H1 (cell line): ENCODE results near the gene HIVEP2. TPM values are rescaled to one million over a fixed set of nuclear protein-coding genes. Genes with fewer than 3 reads are reported as not detected.

Experiments used
- CTCF ChIA-PET: fragments of 300-600 bp; sonication (Branson Sonifier 250); formaldehyde crosslinking; loops from one replicate; lab custom pipeline; 2021; ENCODE audit not compliant: partially characterized antibody; lab: Charles Lee
- POLR2A ChIA-PET: fragments of 300-600 bp; sonication (Branson Sonifier 250); formaldehyde crosslinking; loops from one replicate; lab custom pipeline; 2021; ENCODE audit warnings: inconsistent platforms; ENCODE audit not compliant: partially characterized antibody; lab: Charles Lee
- DNase-seq, 2 experiments: peaks; one replicate each; pipeline versions ENCODE4 v3.0.0 to v3.0.0-alpha.2; 2010 to 2022; ENCODE audit warnings: low spot score in 2 of 2, low read depth in 1 of 2, mixed read lengths in 1 of 2
- FAIRE-seq: peaks from 2 replicates; lab custom pipeline; 2011; peaks lifted over from hg19 to GRCh38; lab: Jason Lieb, UNC
- H2AFZ ChIP-seq: 2 replicates; pipeline ENCODE4 v1.8.1; 2012; ENCODE audit warnings: low read length, inconsistent platforms
- H2AK5ac ChIP-seq: 2 replicates; pipeline ENCODE4 v1.6.1; 2013; ENCODE audit warnings: low read depth, low read length
- H2BK120ac ChIP-seq: replicated peaks from 2 replicates; pipeline ENCODE3; 2013; ENCODE audit warnings: low read depth, low read length, inconsistent platforms
- H2BK12ac ChIP-seq: 2 replicates; pipeline ENCODE4 v1.6.1; 2013; ENCODE audit warnings: low read depth, low read length
- H2BK15ac ChIP-seq: 2 replicates; pipeline ENCODE4 v1.6.1; 2013; ENCODE audit warnings: low read length
- H2BK20ac ChIP-seq: 2 replicates; pipeline ENCODE4 v1.6.1; 2013; ENCODE audit warnings: low read length
- H2BK5ac ChIP-seq: 2 replicates; pipeline ENCODE4 v1.6.1; 2013; ENCODE audit warnings: low read depth, low read length
- H3K14ac ChIP-seq: 2 replicates; pipeline ENCODE4 v1.6.1; 2013; ENCODE audit warnings: inconsistent platforms; ENCODE audit not compliant: insufficient read length
- H3K18ac ChIP-seq: 2 replicates; pipeline ENCODE4 v1.6.1; 2013; ENCODE audit warnings: low read length; ENCODE audit errors: extremely low read depth
- H3K23ac ChIP-seq: 2 replicates; pipeline ENCODE4 v1.6.1; 2013; ENCODE audit warnings: inconsistent platforms; ENCODE audit not compliant: insufficient read length
- H3K23me2 ChIP-seq: 2 replicates; pipeline ENCODE4 v1.6.1; 2013; ENCODE audit warnings: low read depth, low read length
- H3K27ac ChIP-seq: 2 replicates; pipeline ENCODE4 v1.6.1; 2011; ENCODE audit warnings: low read depth, low read length, inconsistent platforms
- H3K27me3 ChIP-seq, 4 experiments: replicated peaks in 1 of 4; 1 replicate in 1 of 4; 2 replicates in 3 of 4; pipeline versions ENCODE4 v1.6.1 to v1.8.1; 2011 to 2013; ENCODE audit warnings: low read length in 3 of 4, mild to moderate bottlenecking in 3 of 4, inconsistent platforms in 2 of 4, mixed read lengths in 2 of 4, moderate library complexity in 1 of 4; ENCODE audit not compliant: control insufficient read depth in 3 of 4, insufficient read depth in 3 of 4; ENCODE audit errors: extremely low read depth in 1 of 4
- H3K36me3 ChIP-seq, 4 experiments: 2 replicates each; pipeline versions ENCODE4 v1.6.1 to v1.8.1; 2011 to 2013; ENCODE audit warnings: mild to moderate bottlenecking in 4 of 4, low read length in 3 of 4, moderate library complexity in 2 of 4, control low read depth in 1 of 4, inconsistent platforms in 1 of 4; ENCODE audit not compliant: insufficient read depth in 4 of 4, control insufficient read depth in 2 of 4
- H3K4ac ChIP-seq: replicated peaks from 2 replicates; pipeline ENCODE3; 2013; ENCODE audit warnings: low read length, low read depth, mixed read lengths, inconsistent platforms; ENCODE audit not compliant: insufficient read length
- H3K4me1 ChIP-seq, 4 experiments: replicated peaks in 1 of 4; 1 replicate in 1 of 4; 2 replicates in 3 of 4; pipeline versions ENCODE4 v1.6.1 to v1.8.1; 2011 to 2013; ENCODE audit warnings: low read length in 3 of 4, inconsistent platforms in 2 of 4, mixed read lengths in 1 of 4; ENCODE audit not compliant: insufficient read depth in 4 of 4, control insufficient read depth in 3 of 4
- H3K4me2 ChIP-seq, 2 experiments: 2 replicates each; pipeline versions ENCODE4 v1.6.1 to v1.8.1; 2011 to 2013; ENCODE audit warnings: low read depth in 2 of 2, low read length in 2 of 2, control low read depth in 1 of 2, inconsistent platforms in 1 of 2, mild to moderate bottlenecking in 1 of 2; ENCODE audit not compliant: insufficient read depth in 1 of 2
- H3K4me3 ChIP-seq, 4 experiments: fragments of 200-600, 300-600 bp in 1 of 4; sonication (generic), shearing (Covaris generic), sonication (Bioruptor Twin) in 1 of 4; 2 replicates each; pipeline versions ENCODE4 v1.5.1 to v1.8.1; 2011 to 2016; ENCODE audit warnings: low read length in 4 of 4, low read depth in 3 of 4, control low read depth in 2 of 4, inconsistent platforms in 2 of 4, mild to moderate bottlenecking in 2 of 4, mixed read lengths in 1 of 4, moderate library complexity in 1 of 4; ENCODE audit not compliant: insufficient read depth in 2 of 4; ENCODE audit errors: extremely low read depth in 1 of 4
- H3K56ac ChIP-seq: replicated peaks from 2 replicates; pipeline ENCODE3; 2013; ENCODE audit warnings: low read depth, mild to moderate bottlenecking, mixed read lengths, low read length, inconsistent platforms; ENCODE audit not compliant: insufficient read length
- H3K79me1 ChIP-seq: 2 replicates; pipeline ENCODE4 v1.6.1; 2013; ENCODE audit warnings: low read depth, low read length, control low read depth
- H3K79me2 ChIP-seq, 2 experiments: 2 replicates each; pipeline versions ENCODE4 v1.6.1 to v1.8.1; 2012 to 2013; ENCODE audit warnings: low read length in 2 of 2, mild to moderate bottlenecking in 2 of 2, inconsistent platforms in 1 of 2; ENCODE audit not compliant: insufficient read depth in 2 of 2, control insufficient read depth in 1 of 2
- H3K9ac ChIP-seq, 4 experiments: replicated peaks in 1 of 4; 1 replicate in 1 of 4; 2 replicates in 3 of 4; pipeline versions ENCODE4 v1.6.1 to v1.8.1; 2011 to 2013; ENCODE audit warnings: low read depth in 3 of 4, low read length in 3 of 4, control low read depth in 2 of 4, mild to moderate bottlenecking in 2 of 4, moderate library complexity in 2 of 4, inconsistent platforms in 1 of 4; ENCODE audit errors: extremely low read depth in 1 of 4
- H3K9me3 ChIP-seq, 2 experiments: 2 replicates each; pipeline versions ENCODE4 v1.6.1 to v1.8.1; 2012 to 2013; ENCODE audit warnings: mild to moderate bottlenecking in 2 of 2, moderate library complexity in 2 of 2, control low read depth in 1 of 2, inconsistent platforms in 1 of 2, low read depth in 1 of 2, low read length in 1 of 2, mixed read lengths in 1 of 2; ENCODE audit not compliant: insufficient read depth in 2 of 2
- H4K20me1 ChIP-seq, 2 experiments: replicated peaks in 1 of 2; 2 replicates each; pipeline versions ENCODE3 to v1.8.1; 2011 to 2013; ENCODE audit warnings: inconsistent platforms in 2 of 2, low read length in 2 of 2, mild to moderate bottlenecking in 1 of 2; ENCODE audit not compliant: insufficient read depth in 2 of 2, control insufficient read depth in 1 of 2
- H4K5ac ChIP-seq: 2 replicates; pipeline ENCODE4 v1.6.1; 2013; ENCODE audit warnings: low read length, low read depth, mixed read lengths, inconsistent platforms; ENCODE audit not compliant: insufficient read length
- H4K8ac ChIP-seq: 2 replicates; pipeline ENCODE4 v1.8.0; 2013; ENCODE audit warnings: mild to moderate bottlenecking, moderate library complexity, low read length, inconsistent platforms; ENCODE audit not compliant: insufficient read depth; ENCODE audit errors: extremely low read depth
- H4K91ac ChIP-seq: replicated peaks from 2 replicates; pipeline ENCODE3; 2013; ENCODE audit warnings: low read length, mixed read lengths, inconsistent platforms; ENCODE audit not compliant: insufficient read length
- ASH2L ChIP-seq: fragments of 200-600, 300-600 bp; sonication (generic); IDR thresholded peaks from one replicate; pipeline ENCODE4 v1.7.1; 2017; ENCODE audit warnings: low read length
- ATF3 ChIP-seq: IDR thresholded peaks from 2 replicates; pipeline ENCODE4 v1.6.1; 2011; ENCODE audit warnings: low read depth, mild to moderate bottlenecking, low read length; ENCODE audit not compliant: insufficient read depth
- BRCA1 ChIP-seq: IDR thresholded peaks from 2 replicates; pipeline ENCODE4 v1.6.1; 2012; ENCODE audit warnings: low read depth, low read length, improper control_type of control experiment
- CEBPB ChIP-seq: IDR thresholded peaks from 2 replicates; pipeline ENCODE4 v1.6.1; 2012; ENCODE audit warnings: low read depth, low read length
- HDAC2 ChIP-seq, 2 experiments: fragments of 300-600 bp in 1 of 2; sonication (generic) in 1 of 2; IDR thresholded peaks; 2 replicates each; pipeline ENCODE4 v1.6.1; 2011 to 2012; ENCODE audit warnings: low read depth in 2 of 2, low read length in 2 of 2, mild to moderate bottlenecking in 2 of 2, moderate library complexity in 2 of 2, borderline replicate concordance in 1 of 2, inconsistent platforms in 1 of 2
- KDM5A ChIP-seq: fragments of 200-600 bp; IDR thresholded peaks from 2 replicates; pipeline ENCODE4 v1.7.1; 2012; ENCODE audit warnings: mild to moderate bottlenecking, low read length, inconsistent platforms, mixed read lengths
- POLR2AphosphoS5 ChIP-seq: IDR thresholded peaks from 2 replicates; pipeline ENCODE4 v1.6.1; 2011; ENCODE audit warnings: low read depth, low read length
- RAD21 ChIP-seq, 2 experiments: IDR thresholded peaks in 1 of 2; conservative IDR thresholded peaks in 1 of 2; 2 replicates each; pipeline ENCODE4 v1.6.1; 2011; ENCODE audit warnings: low read depth in 2 of 2, low read length in 2 of 2, improper control_type of control experiment in 1 of 2, inconsistent platforms in 1 of 2, mild to moderate bottlenecking in 1 of 2, moderate library complexity in 1 of 2
- RFX5 ChIP-seq: IDR thresholded peaks from 2 replicates; pipeline ENCODE4 v1.6.1; 2011; ENCODE audit warnings: low read depth, low read length, improper control_type of control experiment, borderline replicate concordance
- TEAD4 ChIP-seq: IDR thresholded peaks from 2 replicates; pipeline ENCODE4 v1.6.1; 2012; ENCODE audit warnings: low read depth, low read length, inconsistent platforms, mixed read lengths
- WGBS, 2 experiments: shearing (Covaris generic) in 1 of 2; methylation state at CpG; one replicate each; pipeline versions ENCODE4 v1.1.6 to v1.1.7; 2013 to 2015; ENCODE audit warnings: low lambda C conversion rate in 2 of 2, mixed read lengths in 2 of 2, inconsistent platforms in 1 of 2, low coverage in 1 of 2, missing lambda C conversion rate in 1 of 2; ENCODE audit not compliant: insufficient replicate concordance in 2 of 2, insufficient coverage in 1 of 2, insufficient read length in 1 of 2; ENCODE audit errors: extremely low coverage in 1 of 2, missing lambda C conversion rate in 1 of 2; 5-methylcytosine and 5-hydroxymethylcytosine counted together
- polyA plus RNA-seq, 7 experiments: library from polyadenylated mRNA; depleted of rRNA in 3 of 7; stranded (reverse) in 5 of 7; unstranded in 2 of 7; fragments of >200 nt in 5 of 7; fragments of 200-250 nt in 2 of 7; gene quantifications; 1 replicate in 5 of 7; 2 replicates in 1 of 7; 4 replicates in 1 of 7; pipeline versions ENCODE4 v1.2.1 to v1.2.3, GENCODE V29; 2011 to 2013; ENCODE audit warnings: missing spikeins in 2 of 7, mixed read lengths in 2 of 7
- total RNA-seq: library from RNA; stranded (reverse); fragmentation: NEBNext Ultra II Directional; extraction: Animal tissue kit (Norgen Biotek cat#: 25700); gene quantifications from 2 replicates; pipeline ENCODE4 v1.2.1, GENCODE V29; 2021

The HIVEP2 gene
- total and polyA plus RNA-seq, 2 of the 8 experiments (the other 6 are each of a cell fraction or from before 2014, with no cell fraction given), result 2.2 to 6.1 TPM

- no peak overlapping the region for H2BK120ac ChIP-seq
- peaks cover 2% of the 10 kb centered on the region; the same call in 1 of the 2 replicates for H3K23me2 ChIP-seq
- POLR2A ChIA-PET, result no interaction called here
- H3K14ac ChIP-seq, result no peak overlapping the region
- H2BK12ac ChIP-seq, result no peak overlapping the region
- H3K4me1 ChIP-seq, result peaks cover 2 to 8% (median 5%) of the 10 kb centered on the region in 4 experiments; a peak in 3 of 7 replicates
- WGBS, 2 experiments, result 86% methylated on average over 3 of the region's 3 CpGs; no CpG with 5 or more reads in 1 of the 2 experiments
- H3K4ac ChIP-seq, result no peak overlapping the region
- H4K20me1 ChIP-seq, result no peaks in the 10 kb centered on the region
- no peak overlapping the region for H2BK5ac ChIP-seq
- no peak overlapping the region for H4K91ac ChIP-seq
- H2BK15ac ChIP-seq, result no peak overlapping the region
- H3K56ac ChIP-seq, result no peak overlapping the region
- no peaks in the 10 kb centered on the region for H3K79me1 ChIP-seq
- H2BK20ac ChIP-seq, result no peak overlapping the region
- DNase-seq (no peak), FAIRE-seq (no peak)
- H3K4me3 ChIP-seq, result no peak overlapping the region
- H3K4me2 ChIP-seq, result no peak overlapping the region
- no peaks in the 10 kb centered on the region for H3K36me3 ChIP-seq
- no peak overlapping the region for H3K27ac ChIP-seq
- no peak overlapping the region for H4K5ac ChIP-seq
- no peaks in the 10 kb centered on the region for H3K9me3 ChIP-seq
- H2AFZ ChIP-seq, result no peak overlapping the region
- no peak overlapping the region for H3K23ac ChIP-seq
- no peak overlapping the region for H2AK5ac ChIP-seq
- peaks cover 0 to 1% (median 0%) of the 10 kb centered on the region in 4 experiments; a peak in 1 of 7 replicates for H3K27me3 ChIP-seq
- no peak overlapping the region for H3K18ac ChIP-seq
- H3K9ac ChIP-seq, result no peak overlapping the region
- CTCF ChIA-PET, result interaction anchor here (2.1 kb wide), 1 partner anchor 11 kb away, joined by 4 read pairs; no protein-coding TSS in a partner anchor
- no peaks in the 10 kb centered on the region for H3K79me2 ChIP-seq
- H4K8ac ChIP-seq, result no peak overlapping the region
- TF ChIP-seq ATF3, result no peak
- TF ChIP-seq TEAD4, result no peak
- TF ChIP-seq CEBPB, result no peak
- TF ChIP-seq RFX5, result no peak
- no peak for TF ChIP-seq BRCA1
- TF ChIP-seq KDM5A, result no peak
- no peak for TF ChIP-seq HDAC2 (IDR thresholded peaks at IDR 0.05; ENCODE audit: borderline replicate concordance in 1 of 2, low read depth in 2 of 2, low read length in 2 of 2)
- no peak for TF ChIP-seq ASH2L
- no peak for TF ChIP-seq RAD21 (IDR thresholded peaks at IDR 0.05 in 1 of 2, conservative IDR thresholded peaks at IDR 0.05 in 1 of 2; ENCODE audit: low read depth in 2 of 2, low read length in 2 of 2)
- TF ChIP-seq POLR2AphosphoS5, result no peak
Measured at GRCh38 chr6:142705054-142705453, 239.9 kb downstream of the HIVEP2 start.
